Endometrium (tissue), 2 donors: ENCODE data around the gene NUP58.

Experiments
- FAIRE-seq: peaks from 2 replicates; lab custom pipeline; 2012; peaks lifted over from hg19 to GRCh38; lab: Jason Lieb, UNC
- donor health status: control.
- donor health status: control.

The NUP58 gene, protein sequence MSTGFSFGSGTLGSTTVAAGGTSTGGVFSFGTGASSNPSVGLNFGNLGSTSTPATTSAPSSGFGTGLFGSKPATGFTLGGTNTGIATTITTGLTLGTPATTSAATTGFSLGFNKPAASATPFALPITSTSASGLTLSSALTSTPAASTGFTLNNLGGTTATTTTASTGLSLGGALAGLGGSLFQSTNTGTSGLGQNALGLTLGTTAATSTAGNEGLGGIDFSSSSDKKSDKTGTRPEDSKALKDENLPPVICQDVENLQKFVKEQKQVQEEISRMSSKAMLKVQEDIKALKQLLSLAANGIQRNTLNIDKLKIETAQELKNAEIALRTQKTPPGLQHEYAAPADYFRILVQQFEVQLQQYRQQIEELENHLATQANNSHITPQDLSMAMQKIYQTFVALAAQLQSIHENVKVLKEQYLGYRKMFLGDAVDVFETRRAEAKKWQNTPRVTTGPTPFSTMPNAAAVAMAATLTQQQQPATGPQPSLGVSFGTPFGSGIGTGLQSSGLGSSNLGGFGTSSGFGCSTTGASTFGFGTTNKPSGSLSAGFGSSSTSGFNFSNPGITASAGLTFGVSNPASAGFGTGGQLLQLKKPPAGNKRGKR

DNA sequence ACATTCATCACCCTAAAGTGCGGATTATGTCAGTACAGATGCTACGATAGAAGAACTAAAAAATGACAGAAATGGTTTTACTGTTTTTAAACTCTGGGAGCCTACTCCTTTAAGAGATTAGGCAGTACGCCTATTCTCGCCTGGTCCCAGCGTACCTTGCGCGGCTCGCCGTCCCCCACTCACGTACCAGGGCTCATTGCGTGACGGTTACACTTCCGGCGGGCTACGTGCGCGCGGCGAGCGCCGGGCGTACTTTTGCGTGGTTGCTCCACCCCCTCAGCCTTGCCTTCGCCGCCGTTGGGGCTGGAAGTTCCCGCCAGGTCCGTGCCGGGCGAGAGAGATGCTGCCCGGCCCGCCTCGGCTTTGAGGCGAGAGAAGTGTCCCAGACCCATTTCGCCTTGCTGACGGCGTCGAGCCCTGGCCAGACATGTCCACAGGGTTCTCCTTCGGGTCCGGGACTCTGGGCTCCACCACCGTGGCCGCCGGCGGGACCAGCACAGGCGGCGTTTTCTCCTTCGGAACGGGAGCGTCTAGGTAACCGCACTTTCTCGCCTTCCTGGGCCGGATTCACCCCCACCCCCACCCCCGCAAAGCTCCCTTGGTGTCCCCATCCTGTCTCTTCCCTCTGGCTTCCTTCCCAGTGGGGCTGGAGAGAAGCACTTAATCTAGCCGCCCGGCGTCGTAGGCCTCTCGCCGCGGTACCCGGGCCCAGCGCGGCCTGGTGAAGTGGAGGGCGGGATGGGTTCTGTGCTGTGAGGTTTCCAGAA lies at the start of gene NUP58:
Gene NUP58 (plus strand): TSS at position 279 of the 767 bp plus-strand sequence. CDS start 149 bp downstream, at position 428.
- FAIRE-seq, result peak; percentile 93

DNA sequence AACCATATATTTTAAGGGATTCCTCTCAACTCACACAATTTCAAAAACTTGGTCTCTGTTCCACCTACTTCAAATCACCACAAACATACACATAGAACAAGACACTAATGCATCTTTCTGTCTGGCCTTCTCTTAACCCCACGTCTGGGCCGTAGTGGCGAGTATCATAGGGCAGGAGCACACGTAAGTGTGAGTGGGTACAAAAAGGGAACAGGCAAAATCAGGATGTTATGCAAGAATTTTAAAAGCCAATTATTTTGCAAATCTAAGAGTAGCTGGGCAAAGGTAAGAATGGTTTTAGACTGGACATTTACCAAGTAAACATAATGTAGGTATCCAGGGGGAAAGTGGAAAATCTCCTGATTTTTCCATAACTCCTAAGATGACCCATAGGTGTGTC lies 49.2 kb upstream of the NUP58 start:
- no peak for FAIRE-seq

DNA sequence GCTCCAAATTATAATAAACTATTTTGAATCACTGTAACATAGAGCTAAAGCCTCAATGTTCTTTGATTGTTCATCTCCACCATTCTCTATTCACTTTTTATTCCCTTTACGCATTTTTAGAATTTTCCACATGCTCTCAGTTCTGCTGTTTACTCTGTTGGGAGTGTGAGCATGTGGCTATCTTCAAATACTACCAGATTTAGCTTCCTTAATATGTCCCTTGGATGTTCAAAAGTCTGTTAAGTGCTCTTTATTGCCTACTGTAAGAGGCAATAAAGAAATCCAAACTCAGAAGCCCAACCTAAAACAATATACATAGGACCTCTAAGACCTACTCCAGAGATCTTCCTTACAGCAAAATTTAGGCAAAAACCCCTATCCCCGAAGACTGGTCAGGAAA lies 48.7 kb upstream of the NUP58 start:
- no peak for FAIRE-seq

DNA sequence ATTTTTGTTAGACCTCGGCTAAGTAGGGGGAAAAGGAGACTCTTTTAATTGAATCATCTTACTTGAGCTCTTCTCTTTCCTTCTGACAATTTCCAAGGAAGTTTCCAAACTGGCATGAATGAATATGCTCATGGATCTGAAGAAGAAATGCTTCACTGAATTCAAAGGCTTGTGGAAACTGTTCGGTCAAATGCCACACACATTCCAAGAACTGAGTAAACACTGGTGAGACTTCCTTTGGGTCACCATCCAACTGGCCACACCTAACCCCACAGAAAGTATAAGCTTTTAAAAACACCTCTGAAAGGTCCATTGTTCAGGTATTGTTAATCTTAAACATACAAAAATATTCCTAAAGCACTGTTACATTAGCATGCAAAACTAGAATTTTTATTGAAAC lies 47.7 kb upstream of the NUP58 start:
- FAIRE-seq, result no peak

DNA sequence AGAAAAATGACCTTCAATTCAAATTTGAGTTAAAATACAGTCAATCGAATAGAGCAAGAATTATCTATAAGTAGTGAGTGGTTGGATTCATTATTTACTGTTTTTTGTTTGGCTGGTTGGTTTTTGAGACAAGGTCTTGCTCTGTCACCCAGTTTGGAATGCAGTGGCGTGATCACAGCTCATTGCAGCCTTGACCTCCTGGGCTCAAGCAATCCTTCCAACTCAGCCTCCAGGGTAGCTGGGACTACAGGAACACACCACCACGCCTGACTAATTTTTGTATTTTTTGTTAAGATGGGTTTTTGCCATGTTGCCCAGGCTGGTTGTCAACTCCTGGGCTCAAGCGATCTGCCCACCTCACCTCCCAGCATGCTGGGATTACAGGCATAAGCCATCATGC lies 39.2 kb upstream of the NUP58 start:
- FAIRE-seq, result no peak

DNA sequence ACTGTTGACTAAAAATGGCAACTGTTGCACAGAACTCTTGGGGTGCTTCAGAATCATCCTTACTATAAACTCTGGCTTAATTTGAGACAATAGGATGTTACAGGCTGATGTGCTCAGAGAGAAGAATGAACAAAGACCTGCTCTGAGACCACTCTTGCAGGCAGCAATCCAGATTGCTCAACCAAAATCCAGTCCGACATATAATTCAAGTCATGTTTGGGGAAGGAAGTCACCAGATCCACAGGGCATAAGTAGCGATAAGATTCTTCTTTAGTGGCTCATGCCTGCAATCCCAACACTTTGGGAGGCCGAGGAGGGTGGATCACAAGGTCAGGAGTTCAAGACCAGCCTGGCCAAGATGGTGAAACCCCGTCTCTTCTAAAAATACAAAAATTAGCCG lies 34.7 kb upstream of the NUP58 start:
- FAIRE-seq, result no peak

DNA sequence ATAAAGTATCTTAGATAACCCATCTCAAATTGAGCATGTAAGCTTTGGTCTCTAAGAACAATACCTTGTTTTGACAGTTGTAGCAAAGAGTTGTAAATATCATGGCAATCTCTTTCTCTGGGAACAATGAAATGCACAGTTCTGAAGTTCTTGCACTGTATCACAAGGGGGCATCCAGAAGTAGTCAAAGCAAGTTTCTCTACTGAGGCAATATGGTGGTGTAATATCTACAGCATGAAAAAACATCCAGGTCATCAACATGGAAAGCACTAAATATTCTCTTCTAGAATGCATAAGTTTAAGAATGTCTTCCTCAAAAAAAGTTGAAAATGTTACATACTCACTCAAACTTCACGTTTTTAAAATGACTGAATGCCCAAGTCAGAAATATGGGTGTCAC lies 33.7 kb upstream of the NUP58 start:
- FAIRE-seq, result no peak

DNA sequence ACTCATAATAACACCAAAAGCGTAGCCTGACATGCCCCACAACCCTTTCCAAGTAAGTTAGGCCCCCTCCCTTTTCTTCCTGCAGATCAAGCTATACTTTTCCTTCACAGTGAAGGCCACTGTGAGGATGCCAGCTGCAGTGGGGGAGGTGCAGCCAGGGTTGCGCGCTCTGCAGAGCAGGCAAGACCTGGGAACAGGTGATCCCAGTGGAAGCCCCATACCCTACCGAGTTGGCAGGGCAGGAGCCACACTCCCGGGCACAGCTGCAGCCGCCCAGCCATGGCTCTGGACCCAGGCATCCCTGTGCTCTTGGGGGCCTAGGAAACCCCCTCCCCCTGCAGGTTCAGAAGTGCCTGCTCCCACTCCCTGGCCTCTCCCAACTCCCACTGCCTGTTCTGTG lies 32.9 kb upstream of the NUP58 start:
- no peak for FAIRE-seq

DNA sequence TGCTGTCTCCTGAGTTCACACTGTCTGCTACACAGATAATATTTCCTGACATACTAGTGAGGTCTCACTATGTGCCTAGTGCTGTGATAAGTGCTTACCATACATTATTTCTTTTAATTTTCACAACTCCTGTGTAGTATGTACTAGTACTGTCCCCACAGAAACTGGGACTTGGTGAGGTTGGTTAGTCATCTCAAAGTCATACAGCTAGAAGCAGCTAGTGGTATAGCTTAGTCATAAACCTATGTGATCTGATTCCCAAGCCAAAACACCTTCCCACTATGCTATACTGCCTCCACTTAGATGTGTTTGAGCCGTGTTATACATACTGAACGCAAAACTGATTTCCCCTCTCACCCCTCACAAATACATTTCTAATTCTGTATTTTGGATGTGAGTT lies 24.7 kb upstream of the NUP58 start:
- no peak for FAIRE-seq

DNA sequence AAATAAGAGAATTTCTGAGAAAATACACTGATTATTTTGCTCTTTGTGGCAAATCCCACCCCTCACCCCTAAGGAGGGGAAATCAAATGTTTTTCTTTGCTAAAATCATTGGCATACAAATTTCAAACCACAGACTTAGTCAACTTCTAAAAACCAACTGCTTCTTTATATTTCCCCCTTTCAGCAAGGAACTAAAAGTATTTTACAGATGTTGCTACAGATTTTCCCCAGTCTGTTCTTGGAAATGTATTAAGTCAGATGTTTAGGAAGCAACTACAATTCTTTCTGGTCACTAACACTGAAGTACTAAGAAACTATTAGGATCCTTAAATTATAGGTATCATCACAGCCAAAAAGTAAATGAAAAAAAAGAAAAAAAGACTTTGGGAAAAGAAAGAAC lies 21.0 kb upstream of the NUP58 start:
- no peak for FAIRE-seq

DNA sequence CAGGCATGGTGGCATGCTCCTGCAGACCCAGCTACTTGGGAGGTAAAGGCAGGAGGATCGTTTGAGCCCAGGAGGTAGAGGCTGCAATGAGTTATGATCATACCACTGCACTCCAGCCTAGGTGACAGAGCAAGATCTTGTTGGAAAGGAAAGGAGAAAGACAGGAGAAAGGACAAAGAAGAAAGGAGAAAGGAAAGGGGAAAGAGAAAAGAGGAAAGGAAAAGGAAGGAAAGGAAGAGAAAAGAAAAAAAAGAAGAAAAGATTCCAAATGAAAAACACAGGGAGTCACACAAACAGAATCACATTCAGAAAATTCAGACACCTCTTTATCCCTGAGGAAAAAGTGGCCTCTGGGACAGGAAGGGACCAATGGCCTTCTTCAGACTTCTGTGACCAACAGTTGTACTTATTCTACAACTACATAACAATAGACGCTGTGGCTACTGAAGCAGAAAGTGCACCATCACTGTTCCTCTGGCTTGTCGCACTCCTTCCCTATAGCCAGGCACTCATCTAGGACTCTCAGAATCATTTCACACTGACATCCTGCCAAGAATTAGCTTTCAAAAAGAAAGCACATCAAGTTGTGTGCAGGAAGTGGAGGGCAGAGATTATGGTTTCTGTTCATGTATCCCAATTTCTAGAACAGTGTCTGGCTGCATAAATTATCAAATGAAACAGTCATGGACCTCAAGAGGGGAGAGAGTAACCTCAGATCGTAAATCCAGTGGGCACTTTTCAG lies 20.1 kb upstream of the NUP58 start:
- no peak for FAIRE-seq

DNA sequence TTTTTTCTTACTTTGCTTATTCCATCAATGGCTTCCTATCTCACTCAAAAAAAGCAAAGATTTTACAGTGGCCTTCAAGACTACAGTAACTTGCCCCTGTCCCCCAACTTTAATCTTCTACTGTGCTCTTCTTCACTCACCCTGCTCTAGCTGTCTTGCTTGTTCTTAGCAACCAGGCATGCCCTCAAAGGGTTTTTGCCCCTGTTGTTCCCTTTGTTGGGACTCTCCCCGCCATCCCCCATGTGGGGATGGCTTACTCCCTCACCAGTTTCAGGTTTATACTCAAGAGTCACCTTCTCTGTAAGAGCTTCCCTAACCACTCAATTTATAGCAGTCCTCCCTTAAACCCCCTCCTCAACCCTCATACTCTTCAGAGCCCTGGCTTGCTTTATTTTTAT lies 19.5 kb upstream of the NUP58 start:
- FAIRE-seq, result no peak

DNA sequence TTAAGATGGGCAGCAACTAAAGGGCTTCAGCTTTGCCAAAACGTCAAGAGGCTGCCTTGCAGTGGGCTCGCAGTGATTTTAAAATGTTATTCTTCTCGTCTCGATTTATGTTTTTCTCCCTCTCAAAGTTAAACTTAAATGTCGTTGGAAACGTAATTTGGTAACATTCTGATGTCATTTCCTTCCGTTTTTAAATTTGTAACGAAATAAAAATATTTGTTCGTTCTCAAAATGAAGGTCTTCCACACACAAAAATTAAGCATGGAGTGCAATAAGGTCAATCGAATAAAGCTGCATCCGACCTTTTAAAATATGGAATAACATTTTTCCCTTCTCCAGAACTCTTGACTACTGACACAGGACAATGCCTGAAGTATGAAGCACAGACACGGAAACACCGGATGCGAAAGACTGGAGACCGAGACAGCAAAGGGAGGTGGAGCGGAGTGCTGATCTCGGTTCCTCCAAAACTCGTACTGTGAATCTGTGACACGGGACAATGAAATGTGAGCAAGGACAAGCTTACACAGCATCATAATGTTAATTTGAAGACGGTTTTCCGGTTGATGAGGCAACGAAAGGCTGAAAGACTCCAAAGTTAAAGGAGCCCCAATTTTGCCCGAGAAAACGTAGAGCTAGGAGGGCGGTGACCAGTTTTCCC lies 15.0 kb upstream of the NUP58 start:
- FAIRE-seq, result no peak

DNA sequence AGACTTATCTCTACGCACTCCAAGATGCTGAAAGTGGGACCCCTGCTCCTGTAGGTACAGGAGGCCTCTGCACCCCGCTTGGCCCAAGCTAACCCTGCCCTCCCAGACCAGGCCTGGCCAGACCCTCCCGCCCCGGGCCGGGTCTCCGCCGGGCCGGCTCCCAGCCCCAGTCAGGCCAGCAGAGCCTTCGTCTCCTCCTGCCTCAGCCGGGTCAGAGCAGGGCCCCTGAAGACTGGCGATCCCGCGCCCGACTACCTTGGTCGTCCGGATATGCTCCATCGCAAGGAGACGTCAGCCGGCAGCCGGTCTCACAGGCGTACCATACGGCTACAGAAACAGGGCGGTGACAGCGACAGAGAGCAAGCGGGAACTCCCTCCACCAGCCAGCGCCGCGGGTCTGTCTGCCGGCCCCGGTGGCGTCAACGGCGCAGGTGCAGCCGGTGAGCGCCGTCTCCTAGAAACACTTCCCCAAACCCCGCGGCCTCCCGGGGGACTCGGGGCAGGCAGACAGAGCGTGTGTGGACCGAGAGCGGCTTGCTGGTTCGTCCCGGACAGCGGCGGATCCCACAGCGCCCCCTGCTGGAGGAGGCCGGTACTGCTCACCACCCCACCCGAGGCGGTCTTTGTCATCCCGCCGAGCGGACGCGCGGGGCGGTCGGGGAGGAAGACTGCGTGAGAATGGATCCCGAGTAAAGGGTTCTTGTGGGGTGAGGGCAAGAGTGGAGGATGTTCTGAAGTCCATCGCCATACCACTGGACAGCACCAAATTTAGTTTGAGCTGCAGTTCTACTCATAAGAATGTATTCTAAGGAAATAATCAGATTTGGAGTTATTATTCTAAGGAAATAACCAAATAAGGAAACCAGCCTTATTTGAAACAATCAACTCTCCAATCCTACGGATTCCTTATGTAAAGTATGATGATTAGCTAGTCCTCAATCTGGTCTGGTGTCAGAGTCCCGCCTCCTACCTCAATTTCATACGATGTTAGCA lies 14.2 kb upstream of the NUP58 start, which contains the start of gene MTMR6:
Gene MTMR6 (minus strand): TSS at position 520 of the 993 bp plus-strand sequence. CDS start 241 bp downstream, at position 279.
- peak; percentile 77 for FAIRE-seq

DNA sequence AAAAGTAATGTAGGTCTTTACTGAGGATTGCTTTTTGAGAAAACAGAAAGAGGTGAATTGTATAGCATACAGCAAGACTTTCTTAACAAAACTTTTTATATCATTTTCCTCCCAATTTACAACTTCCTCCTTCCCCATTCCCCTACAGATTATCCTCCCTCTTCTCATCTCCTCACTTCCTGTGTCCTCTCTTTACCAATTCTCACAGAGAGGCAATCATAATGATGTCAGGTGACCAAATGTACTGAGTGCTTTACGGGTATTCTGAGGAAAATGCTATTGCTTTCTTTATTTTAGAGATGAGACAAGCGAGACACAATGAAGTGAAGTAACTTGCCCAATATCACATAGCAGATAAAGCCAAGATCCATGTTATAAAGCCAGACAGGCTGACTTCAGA lies 12.5 kb upstream of the NUP58 start:
- FAIRE-seq, result no peak

DNA sequence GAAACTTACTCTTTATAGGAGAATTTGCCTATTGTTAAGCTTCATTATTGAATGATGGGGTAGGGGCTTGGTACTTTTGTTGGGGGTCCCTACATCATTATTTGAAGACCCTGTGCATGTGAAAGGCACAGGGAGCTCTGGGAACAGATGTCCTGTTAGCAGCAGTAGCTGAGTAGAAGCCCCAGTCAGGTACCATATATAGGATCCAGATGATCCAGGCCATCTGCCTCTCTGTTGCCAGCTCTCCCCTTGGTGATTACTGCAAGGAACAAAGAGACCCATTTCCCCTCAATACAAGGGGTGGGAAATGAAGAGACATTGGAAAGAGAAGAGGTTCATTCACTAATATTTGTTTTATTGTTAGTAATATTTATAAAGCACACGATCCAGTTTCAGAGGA lies 9.7 kb upstream of the NUP58 start:
- FAIRE-seq, result no peak

DNA sequence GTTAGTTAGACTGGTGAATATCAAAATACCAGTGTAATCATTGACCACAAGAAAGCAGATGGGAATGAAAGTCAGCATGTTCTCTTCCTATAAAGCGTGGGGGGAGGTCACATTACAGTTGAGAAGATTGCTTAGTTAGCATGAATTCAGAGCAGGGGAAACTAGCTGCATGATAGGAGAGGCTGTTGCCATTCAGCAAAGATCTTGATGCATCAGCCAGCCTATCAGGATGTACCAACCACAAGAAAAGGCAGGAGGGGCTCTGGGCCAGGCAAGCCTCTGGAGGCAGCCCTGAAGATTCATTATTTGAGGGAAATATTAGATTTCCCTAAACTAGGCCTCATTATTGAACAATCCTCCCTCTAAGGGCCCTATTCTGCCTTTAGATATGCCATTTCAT lies 9.1 kb upstream of the NUP58 start:
- no peak for FAIRE-seq

DNA sequence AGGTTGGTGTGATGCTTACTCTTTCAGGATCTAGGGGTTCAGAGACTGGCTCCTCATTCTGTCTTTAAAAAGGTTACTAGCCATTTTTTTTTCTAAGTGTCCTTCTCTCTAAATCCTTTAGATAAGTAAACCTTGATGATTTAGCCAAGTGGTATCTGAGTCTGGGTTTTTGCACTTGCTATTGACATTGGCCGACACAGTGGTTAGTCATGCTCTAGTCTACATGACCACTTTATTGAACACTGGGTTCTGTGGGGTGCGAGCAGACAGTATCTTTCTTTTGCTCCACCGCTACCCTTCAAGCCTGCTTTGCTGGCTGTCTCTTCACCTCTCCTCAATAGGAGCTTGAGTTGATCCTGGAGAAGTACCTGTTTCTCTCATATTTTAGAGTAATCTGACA lies 6.2 kb upstream of the NUP58 start:
- FAIRE-seq, result no peak

DNA sequence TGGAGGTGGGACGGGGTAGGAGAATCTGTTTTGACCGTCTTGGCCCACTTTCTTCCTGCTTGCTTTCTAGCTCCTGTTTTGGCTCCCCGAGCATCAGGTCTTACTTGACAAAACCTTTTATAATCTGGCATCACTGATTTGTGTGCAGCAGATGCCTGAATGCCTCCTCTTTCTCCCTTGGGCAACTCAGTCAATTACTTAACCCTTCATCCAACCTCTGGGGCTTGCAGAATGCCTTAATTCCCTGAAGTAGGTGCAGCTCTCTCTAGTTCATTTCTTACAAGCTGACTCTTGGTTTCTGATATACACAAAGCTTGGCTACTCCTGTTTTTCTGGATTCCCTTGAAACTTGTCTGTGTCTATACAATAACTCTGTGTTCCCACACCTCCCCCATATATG lies 5.7 kb upstream of the NUP58 start:
- no peak for FAIRE-seq

DNA sequence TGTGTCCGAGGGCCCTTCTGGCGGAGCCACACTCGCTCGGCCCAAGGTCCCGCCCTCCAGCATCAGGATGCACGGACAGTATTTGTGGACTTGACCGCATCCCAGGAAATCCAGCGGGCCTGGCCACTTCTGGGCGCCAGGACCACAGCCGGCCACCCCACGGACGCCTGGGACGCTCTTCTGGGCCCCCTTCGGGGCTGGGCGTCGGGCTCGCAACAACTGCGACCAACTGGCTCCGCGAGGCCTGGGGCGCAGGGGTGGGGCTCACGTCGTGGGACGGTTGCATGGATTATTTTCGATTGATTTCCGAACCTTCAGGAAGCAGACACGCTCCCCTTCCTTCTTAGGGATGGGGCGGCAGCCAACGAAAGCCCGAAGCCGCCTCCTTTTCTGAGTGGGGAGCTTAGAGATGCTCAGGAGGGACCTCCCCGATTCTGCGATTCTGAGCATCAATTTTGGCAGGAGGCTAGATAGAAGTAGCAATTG lies 521 bp upstream of the NUP58 start:
- no peak for FAIRE-seq
